AG04450 (cell line): Measurements from ENCODE around the gene HDHD5. TPM values are rescaled to one million over a fixed set of nuclear protein-coding genes. Genes with fewer than 3 reads are reported as not detected.
A peak's percentile ranks its signal among the peaks of the same experiment; 100 is the strongest.

Source experiments
- CTCF ChIA-PET: fragments of 300-600, 350-600 bp; formaldehyde crosslinking; extraction: SDS; loops from one replicate; lab custom pipeline; 2022; ENCODE audit warnings: antibody characterized with exemption, inconsistent platforms; lab: Charles Lee
- POLR2A ChIA-PET: fragments of 350-600 bp; formaldehyde crosslinking; extraction: SDS; loops from one replicate; lab custom pipeline; 2021; ENCODE audit warnings: antibody characterized with exemption, inconsistent platforms; lab: Yijun Ruan, JAX
- DNase-seq: peaks from one replicate; pipeline ENCODE4 v3.0.0-alpha.2; 2011; ENCODE audit warnings: low read depth, low spot score
- H3K27ac ChIP-seq: one replicate; pipeline ENCODE4 v1.5.1; 2012; ENCODE audit warnings: low read depth, low read length, control low read depth
- H3K27me3 ChIP-seq: one replicate; pipeline ENCODE4 v1.6.0; 2012; ENCODE audit warnings: low read length; ENCODE audit not compliant: control insufficient read depth, insufficient read depth
- H3K4me3 ChIP-seq: 2 replicates; pipeline ENCODE4 v1.5.1; 2011; ENCODE audit warnings: mild to moderate bottlenecking, low read depth, low read length, control low read depth
- H3K9me3 ChIP-seq: 2 replicates; pipeline ENCODE4 v1.5.1; 2012; ENCODE audit warnings: low read length; ENCODE audit not compliant: control insufficient read depth, insufficient read depth
- polyA plus RNA-seq: library from polyadenylated mRNA; depleted of rRNA; stranded (reverse); fragments of >200 nt; gene quantifications from 2 replicates; pipeline ENCODE4 v1.2.3, GENCODE V29; 2011
- TF ChIP-seq, protein P1 (sequence below): IDR thresholded peaks from 2 replicates; pipeline ENCODE4 v1.5.1; 2011; ENCODE audit warnings: low read depth, low read length, control low read depth, inconsistent platforms

Gene HDHD5
- polyA plus RNA-seq, 1 experiment, result 14.4 TPM

DNA sequence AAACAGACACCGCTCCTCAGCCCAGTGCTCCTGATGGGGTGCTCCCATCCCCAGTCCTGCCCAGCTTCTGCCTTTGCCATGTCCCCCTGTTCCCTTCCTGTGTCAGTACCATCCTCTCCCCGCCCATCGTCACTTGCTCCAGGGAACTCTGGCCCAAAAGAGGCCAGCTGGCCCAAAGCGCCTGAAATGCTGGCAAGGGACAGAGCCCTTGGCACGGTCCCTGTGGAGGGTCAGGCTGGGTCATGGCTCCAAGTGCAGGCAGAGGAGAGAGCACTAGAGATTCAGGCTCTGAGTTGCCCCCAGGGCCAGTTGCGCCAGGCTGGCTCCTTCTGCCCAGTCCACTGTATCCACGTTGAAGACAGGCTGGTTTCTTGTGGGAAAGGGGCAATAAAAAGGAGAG lies 8.4 kb upstream of the HDHD5 start:
- peaks cover 2% of the 10 kb centered on the region for H3K27me3 ChIP-seq
- CTCF ChIA-PET, result interaction anchor here (0.7 kb wide), 1 partner anchor 23 kb away, joined by 4 read pairs; no protein-coding TSS in a partner anchor
- H3K9me3 ChIP-seq, result no peaks in the 10 kb centered on the region; the same call in 1 of the 2 replicates
- no peak for DNase-seq
- POLR2A ChIA-PET, result no interaction called here
- H3K4me3 ChIP-seq, result no peak overlapping the region
- TF ChIP-seq, protein P1, sequence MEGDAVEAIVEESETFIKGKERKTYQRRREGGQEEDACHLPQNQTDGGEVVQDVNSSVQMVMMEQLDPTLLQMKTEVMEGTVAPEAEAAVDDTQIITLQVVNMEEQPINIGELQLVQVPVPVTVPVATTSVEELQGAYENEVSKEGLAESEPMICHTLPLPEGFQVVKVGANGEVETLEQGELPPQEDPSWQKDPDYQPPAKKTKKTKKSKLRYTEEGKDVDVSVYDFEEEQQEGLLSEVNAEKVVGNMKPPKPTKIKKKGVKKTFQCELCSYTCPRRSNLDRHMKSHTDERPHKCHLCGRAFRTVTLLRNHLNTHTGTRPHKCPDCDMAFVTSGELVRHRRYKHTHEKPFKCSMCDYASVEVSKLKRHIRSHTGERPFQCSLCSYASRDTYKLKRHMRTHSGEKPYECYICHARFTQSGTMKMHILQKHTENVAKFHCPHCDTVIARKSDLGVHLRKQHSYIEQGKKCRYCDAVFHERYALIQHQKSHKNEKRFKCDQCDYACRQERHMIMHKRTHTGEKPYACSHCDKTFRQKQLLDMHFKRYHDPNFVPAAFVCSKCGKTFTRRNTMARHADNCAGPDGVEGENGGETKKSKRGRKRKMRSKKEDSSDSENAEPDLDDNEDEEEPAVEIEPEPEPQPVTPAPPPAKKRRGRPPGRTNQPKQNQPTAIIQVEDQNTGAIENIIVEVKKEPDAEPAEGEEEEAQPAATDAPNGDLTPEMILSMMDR, result no peak
- H3K27ac ChIP-seq, result no peak overlapping the region

DNA sequence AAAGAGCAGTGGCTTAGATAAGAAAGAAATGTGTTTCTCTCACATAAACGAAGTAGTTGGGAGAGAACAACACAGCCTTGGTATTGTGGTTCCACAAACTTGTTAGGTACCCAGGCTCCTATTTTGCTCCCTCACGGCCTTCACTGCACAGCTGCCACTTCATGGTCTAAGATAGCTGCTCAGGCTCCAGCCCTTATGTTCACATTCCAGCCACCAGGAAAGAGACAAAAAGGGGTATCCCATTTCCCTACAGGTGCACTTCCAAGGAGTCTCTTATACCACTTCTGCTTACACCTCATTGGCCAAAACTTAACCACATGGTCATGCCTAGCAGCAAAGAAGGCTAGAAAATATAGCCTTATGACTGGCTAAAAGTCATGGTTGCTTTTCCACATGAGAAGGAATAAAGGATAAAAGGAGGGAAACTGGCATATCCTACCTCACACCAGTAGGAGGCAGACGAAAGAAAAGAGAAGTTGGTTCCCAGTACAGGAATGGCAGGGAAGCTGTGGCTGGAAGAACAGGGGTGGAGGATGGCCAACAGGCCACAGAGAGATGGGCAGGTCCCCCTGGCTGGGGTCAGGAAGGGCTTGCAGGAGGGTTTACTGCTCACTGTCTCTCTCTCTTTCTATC lies 5.4 kb upstream of the HDHD5 start:
- Histone ChIP-seq H3K4me3 (no peak overlapping the region), H3K27me3 (peaks cover 2% of the 10 kb centered on the region), H3K27ac (no peak overlapping the region), H3K9me3 (no peaks in the 10 kb centered on the region; the same call in 1 of the 2 replicates)
- CTCF ChIA-PET, result interaction anchor here (1.0 to 8.2 kb wide), 2 partner anchors 8 to 337 kb away, joined by 4 to 196 read pairs; no protein-coding TSS in a partner anchor
- POLR2A ChIA-PET, result no interaction called here
- DNase-seq, result no peak
- TF ChIP-seq, protein P1, result peak; percentile 25; the same call in 1 of the 2 replicates

DNA sequence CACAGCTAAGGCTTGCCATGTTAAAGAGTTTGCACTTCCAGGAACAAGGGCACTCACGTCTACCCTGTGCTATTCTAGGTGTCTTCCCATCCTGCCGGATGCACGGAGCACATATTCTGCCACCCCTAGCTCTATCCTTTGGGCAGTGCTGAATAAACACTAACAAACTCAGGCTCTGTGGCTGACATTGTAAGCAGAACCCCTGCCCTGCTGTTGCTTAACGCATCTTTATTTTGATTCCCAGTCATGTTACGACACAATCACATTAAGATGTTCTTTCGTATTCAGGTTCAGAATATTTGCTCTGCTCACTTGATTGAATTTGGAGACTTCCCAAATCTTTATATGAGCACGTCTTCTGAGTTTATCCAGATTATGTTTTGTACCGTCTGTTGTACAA lies 3.7 kb upstream of the HDHD5 start:
- H3K4me3 ChIP-seq, result no peak overlapping the region
- H3K27me3 ChIP-seq, result peaks cover 2% of the 10 kb centered on the region
- POLR2A ChIA-PET, result interaction anchor here (0.6 kb wide), 1 partner anchor 516 kb away, joined by 13 read pairs; no protein-coding TSS in a partner anchor
- no peaks in the 10 kb centered on the region; the same call in 1 of the 2 replicates for H3K9me3 ChIP-seq
- TF ChIP-seq, protein P1, result no peak
- no peak overlapping the region for H3K27ac ChIP-seq
- no peak for DNase-seq
- CTCF ChIA-PET, result interaction anchor here (8.2 kb wide), 1 partner anchor 9 kb away, joined by 196 read pairs; no protein-coding TSS in a partner anchor

DNA sequence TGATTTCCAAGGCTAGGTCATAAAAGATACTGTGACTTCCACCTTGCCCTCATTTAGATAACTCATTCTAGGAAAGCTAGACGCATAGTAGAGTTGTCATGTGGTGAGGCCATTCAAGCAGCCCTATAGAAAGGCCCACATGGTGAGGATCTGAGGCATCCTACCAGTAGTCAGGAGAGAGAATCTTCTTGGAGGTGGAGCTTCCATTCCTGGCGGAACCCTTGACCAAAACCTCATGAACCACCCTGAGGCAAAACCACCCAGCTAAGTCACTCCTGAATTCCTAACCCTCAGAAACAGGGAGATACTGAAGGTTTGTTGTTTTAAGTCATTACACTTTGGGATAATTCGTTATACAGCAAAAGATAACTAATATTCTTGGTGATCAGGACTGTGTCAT lies 2.9 kb upstream of the HDHD5 start:
- DNase-seq, result no peak
- ChIA-PET POLR2A (interaction anchor here (0.6 kb wide), 1 partner anchor 959 kb away, joined by 4 read pairs; no protein-coding TSS in a partner anchor), CTCF (interaction anchor here (8.2 kb wide), 1 partner anchor 10 kb away, joined by 196 read pairs; no protein-coding TSS in a partner anchor)
- TF ChIP-seq, protein P1, result no peak
- H3K9me3 ChIP-seq, result no peaks in the 10 kb centered on the region; the same call in 1 of the 2 replicates
- H3K27me3 ChIP-seq, result peaks cover 2% of the 10 kb centered on the region
- H3K27ac ChIP-seq, result no peak overlapping the region
- H3K4me3 ChIP-seq, result no peak overlapping the region

DNA sequence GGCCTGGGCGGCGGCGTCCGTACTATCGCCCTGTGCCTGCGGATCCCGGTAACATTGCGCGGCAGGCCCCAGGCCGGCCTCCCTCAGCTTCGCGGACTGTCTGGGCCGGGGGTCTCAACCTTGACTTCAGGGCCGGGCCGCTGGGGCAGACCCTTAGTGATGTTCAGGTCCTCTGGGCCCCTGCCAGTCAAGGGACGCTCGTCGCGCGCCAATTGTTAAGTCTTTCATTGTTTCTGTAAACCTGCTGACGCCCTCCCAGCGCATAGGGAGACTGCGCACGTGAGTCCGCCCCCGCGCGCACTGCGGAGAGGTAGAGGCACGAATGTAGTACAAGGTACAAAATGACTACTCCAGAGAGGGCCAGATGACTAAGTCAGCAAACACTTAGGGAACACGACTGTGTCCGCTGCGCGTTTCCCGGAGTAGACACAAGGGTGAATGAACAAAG lies 451 bp upstream of the HDHD5 start:
- Histone ChIP-seq H3K9me3 (no peaks in the 10 kb centered on the region; the same call in 1 of the 2 replicates), H3K27ac (no peak overlapping the region), H3K4me3 (peak overlapping the region; percentile 74), H3K27me3 (no peaks in the 10 kb centered on the region)
- DNase-seq, result no peak
- POLR2A ChIA-PET, result interaction anchor here (1.0 kb wide), 1 partner anchor 12 kb away, joined by 3 read pairs; no protein-coding TSS in a partner anchor
- CTCF ChIA-PET, result interaction anchor here (0.6 to 8.2 kb wide), 2 partner anchors 9 to 13 kb away, joined by 3 to 196 read pairs; no protein-coding TSS in a partner anchor
- TF ChIP-seq, protein P1, result no peak
